ENCODE results near the gene MESD.
A peak's percentile ranks its signal among the peaks of the same experiment; 100 is the strongest.

MESD gene

DNA sequence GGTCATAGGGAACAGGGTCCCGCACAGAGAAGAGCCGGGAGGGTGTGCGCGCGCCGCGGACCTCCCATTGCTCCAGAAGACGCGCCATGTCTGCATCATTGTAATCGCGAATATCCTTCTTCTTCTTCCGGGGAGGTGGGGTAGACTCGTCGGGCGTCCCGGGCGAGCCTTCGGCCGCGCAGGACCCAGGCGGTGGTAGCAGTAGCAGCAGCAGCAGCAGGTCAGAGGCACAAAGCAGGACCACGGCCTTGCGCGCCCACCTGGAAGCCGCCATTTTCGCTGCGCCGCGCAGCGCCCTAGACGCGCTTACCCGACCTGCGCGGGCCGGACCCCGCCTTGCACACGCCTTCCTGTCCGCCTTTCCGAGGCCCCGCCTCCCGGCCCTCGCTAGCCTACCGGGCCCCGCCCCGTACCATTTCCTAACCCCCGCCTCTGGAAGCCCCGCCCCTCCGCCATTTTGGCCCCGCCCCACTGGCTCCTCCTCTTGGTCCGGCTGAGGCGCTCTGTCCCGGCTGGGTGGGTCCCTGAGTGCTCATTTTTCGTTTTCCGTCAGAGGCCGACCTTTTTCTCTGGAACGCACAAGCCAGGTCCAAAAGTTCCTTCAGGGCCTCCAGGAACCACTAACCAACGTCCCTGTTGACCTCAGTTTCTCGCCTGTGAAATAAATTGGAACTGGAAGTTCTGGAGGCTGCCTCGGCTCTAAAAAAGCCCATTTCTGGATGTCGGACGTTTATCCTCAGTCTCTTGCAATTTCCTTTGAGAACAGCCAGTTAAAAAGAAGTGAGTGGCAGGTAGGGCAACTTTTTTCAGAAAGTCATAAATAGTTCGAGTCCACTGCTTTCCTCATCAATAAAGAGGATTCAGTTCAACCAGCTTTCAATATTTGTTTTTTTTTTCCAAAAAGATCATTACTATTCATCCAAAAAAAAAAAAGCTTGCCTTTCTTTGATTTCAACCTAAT, at the start of gene MESD:
MESD (minus strand) TSS at position 302 of the 961 bp plus-strand sequence; CDS start at position 274, 28 bp downstream.
- peak; percentile 69 for DNase-seq (ENCODE audit: low read depth)
- peak within 1 kb of the TSS; percentile 94 for H3K4me3 ChIP-seq (ENCODE audit: low read length)
- TF ChIP-seq, protein P1, sequence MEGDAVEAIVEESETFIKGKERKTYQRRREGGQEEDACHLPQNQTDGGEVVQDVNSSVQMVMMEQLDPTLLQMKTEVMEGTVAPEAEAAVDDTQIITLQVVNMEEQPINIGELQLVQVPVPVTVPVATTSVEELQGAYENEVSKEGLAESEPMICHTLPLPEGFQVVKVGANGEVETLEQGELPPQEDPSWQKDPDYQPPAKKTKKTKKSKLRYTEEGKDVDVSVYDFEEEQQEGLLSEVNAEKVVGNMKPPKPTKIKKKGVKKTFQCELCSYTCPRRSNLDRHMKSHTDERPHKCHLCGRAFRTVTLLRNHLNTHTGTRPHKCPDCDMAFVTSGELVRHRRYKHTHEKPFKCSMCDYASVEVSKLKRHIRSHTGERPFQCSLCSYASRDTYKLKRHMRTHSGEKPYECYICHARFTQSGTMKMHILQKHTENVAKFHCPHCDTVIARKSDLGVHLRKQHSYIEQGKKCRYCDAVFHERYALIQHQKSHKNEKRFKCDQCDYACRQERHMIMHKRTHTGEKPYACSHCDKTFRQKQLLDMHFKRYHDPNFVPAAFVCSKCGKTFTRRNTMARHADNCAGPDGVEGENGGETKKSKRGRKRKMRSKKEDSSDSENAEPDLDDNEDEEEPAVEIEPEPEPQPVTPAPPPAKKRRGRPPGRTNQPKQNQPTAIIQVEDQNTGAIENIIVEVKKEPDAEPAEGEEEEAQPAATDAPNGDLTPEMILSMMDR (conservative IDR thresholded peaks at IDR 0.05; ENCODE audit: low read depth, low read length) = no peak

- no peak overlapping the region for H3K4me3 ChIP-seq (ENCODE audit: low read length)
- no peak for DNase-seq (ENCODE audit: low read depth)
- TF ChIP-seq, protein P1 (conservative IDR thresholded peaks at IDR 0.05; ENCODE audit: low read depth, low read length) = no peak
Observed at GRCh38 chr15:81038975-81039607, 49.5 kb upstream of the MESD start.

GRCh38 chr15:81037952-81038743, 48.5 kb upstream of the MESD start:
- DNase-seq (ENCODE audit: low read depth) = no peak
- TF ChIP-seq, protein P1 (conservative IDR thresholded peaks at IDR 0.05; ENCODE audit: low read depth, low read length) = no peak
- H3K4me3 ChIP-seq (ENCODE audit: low read length) = no peak overlapping the region

GRCh38 chr15:81033508-81033907, 43.9 kb upstream of the MESD start:
- no peak overlapping the region for H3K4me3 ChIP-seq (ENCODE audit: low read length)
- no peak for DNase-seq (ENCODE audit: low read depth)
- TF ChIP-seq, protein P1 (conservative IDR thresholded peaks at IDR 0.05; ENCODE audit: low read depth, low read length) = no peak

- TF ChIP-seq, protein P1 (conservative IDR thresholded peaks at IDR 0.05; ENCODE audit: low read depth, low read length) = no peak
Observed at GRCh38 chr15:81032818-81033217, 43.2 kb upstream of the MESD start.

GRCh38 chr15:81032355-81032754, 42.7 kb upstream of the MESD start:
- no peak for DNase-seq (ENCODE audit: low read depth)
- TF ChIP-seq, protein P1 (conservative IDR thresholded peaks at IDR 0.05; ENCODE audit: low read depth, low read length) = no peak
- H3K4me3 ChIP-seq (ENCODE audit: low read length) = no peak overlapping the region

More at GRCh38 chr15:81032818-81033217, 43.2 kb upstream of the MESD start:
- no peak overlapping the region for H3K4me3 ChIP-seq (ENCODE audit: low read length)
- DNase-seq (ENCODE audit: low read depth) = no peak

All from retinal pigment epithelial cell (primary cell).